HUES64 (cell line): ENCODE data around the gene PTPN22.

Experiments used
- H3K27ac ChIP-seq: 2 replicates; pipeline ENCODE4 v1.7.0; 2013; ENCODE audit warnings: low read depth, low read length, inconsistent platforms
- H3K27me3 ChIP-seq: 2 replicates; pipeline ENCODE4 v1.6.1; 2013; ENCODE audit warnings: mild to moderate bottlenecking, low read length; ENCODE audit not compliant: insufficient read depth
- H3K36me3 ChIP-seq: 2 replicates; pipeline ENCODE4 v1.6.1; 2013; ENCODE audit warnings: mild to moderate bottlenecking, low read length; ENCODE audit not compliant: insufficient read depth
- H3K4me1 ChIP-seq: 2 replicates; pipeline ENCODE4 v1.6.1; 2013; ENCODE audit warnings: mild to moderate bottlenecking, low read length, moderate library complexity; ENCODE audit not compliant: insufficient read depth
- H3K4me3 ChIP-seq: 2 replicates; pipeline ENCODE4 v1.5.1; 2013; ENCODE audit warnings: mild to moderate bottlenecking, low read length, moderate library complexity
- H3K9ac ChIP-seq: 2 replicates; pipeline ENCODE4 v1.6.1; 2013; ENCODE audit warnings: mild to moderate bottlenecking, low read depth, low read length
- H3K9me3 ChIP-seq: 2 replicates; pipeline ENCODE4 v1.6.1; 2013; ENCODE audit warnings: low read depth, low read length; ENCODE audit not compliant: insufficient read depth
- WGBS: fragments of 150-250, 120-280 bp; methylation state at CpG from one replicate; pipeline ENCODE4 v1.1.7; 2013; ENCODE audit warnings: missing lambda C conversion rate; 5-methylcytosine and 5-hydroxymethylcytosine counted together

The PTPN22 gene

DNA sequence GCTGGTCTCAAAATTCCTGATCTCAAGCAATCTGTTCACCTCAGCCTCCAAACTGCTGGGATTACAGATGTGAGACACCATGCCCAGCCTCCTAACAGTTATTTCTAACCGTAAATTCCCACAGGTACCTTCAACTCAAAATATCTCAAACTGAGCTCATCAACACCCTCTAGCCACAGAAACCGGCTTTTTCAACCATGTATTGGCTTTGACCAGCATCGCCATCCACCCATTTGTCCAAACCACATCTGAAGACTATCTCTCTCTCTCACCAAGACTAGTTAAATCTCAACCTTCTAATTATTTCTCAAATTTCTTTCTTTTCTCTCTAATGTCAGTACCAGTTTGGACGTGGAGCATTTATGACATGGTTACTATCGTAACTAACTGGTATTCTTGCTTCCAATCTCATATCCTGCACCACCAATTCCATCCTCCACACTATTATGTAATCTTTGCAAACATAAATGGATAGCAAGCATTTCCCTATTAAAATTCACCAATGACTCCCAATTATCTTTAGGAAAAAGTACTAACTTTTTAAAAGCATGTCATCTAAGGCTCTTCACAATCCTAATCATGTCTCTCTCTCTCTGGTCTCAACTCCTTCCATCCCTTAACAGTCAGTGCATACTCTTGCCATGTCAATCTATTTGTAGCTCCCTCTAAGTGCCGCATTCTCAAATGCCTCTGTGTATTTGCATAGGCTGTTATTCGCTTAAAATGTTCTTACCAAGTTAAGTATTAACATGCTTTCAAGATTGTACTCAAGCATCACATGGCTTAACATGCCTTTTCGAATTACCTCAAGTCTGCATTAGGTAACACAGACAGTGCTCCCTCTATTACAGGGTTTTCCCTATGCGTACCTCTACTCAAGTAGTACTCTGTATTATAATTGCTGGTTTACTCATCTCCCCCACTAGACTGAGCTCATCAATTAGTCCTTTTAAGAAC lies 77.4 kb downstream of the PTPN22 start:
- no peaks in the 10 kb centered on the region for H3K27me3 ChIP-seq
- no peak overlapping the region for H3K4me3 ChIP-seq
- H3K9me3 ChIP-seq: no peaks in the 10 kb centered on the region
- no peak overlapping the region for H3K27ac ChIP-seq
- no peaks in the 10 kb centered on the region for H3K4me1 ChIP-seq
- WGBS: 93% methylated on average over 9 of the region's 9 CpGs
- peaks cover 42% of the 10 kb centered on the region for H3K36me3 ChIP-seq
- no peak overlapping the region for H3K9ac ChIP-seq

DNA sequence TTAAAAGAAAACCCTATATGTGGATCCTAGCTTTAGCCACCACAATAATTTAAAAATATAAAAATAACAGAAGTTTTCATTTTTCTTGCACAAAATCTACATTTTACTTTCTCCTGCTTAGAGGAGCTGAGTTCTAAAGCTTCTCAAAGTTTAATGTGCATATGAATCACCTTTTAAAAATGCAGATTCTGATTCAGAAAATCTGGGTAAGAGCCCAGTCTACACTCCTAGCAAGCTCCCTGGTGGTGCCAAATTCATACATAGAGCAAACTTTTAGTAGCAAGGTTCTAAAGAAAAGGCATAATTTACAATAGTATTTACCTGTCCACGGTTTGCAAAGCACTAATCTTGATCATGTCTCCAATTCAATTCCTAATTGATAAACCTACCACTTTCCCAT lies 78.5 kb downstream of the PTPN22 start:
- Histone ChIP-seq H3K27me3 (no peaks in the 10 kb centered on the region), H3K9me3 (no peaks in the 10 kb centered on the region), H3K27ac (no peak overlapping the region), H3K36me3 (peaks cover 42% of the 10 kb centered on the region), H3K4me1 (no peaks in the 10 kb centered on the region), H3K4me3 (no peak overlapping the region), H3K9ac (no peak overlapping the region)
- 87% methylated on average over 1 of the region's 1 CpG for WGBS

DNA sequence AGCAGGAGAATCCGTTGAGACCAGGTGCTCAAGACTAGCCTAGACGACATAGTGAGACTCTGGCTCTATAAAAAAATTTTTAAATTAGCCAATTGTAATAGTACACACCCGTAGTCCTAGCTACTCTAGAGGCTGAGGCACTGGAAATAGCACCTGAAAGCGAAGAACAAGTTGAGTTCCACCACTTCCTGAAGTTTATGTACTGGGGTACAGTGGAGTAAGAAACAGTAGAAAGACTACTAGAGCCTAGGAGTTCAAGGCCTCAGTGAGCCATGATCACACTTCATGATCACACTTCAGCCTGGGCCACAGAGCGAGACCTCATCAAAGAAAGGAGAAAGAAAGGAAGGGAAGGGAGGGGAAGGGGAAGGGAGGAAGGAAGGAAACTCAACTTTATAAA lies 79.0 kb downstream of the PTPN22 start:
- H3K4me3 ChIP-seq: no peak overlapping the region
- 96% methylated on average over 4 of the region's 5 CpGs for WGBS
- no peak overlapping the region for H3K27ac ChIP-seq
- H3K27me3 ChIP-seq: no peaks in the 10 kb centered on the region
- no peaks in the 10 kb centered on the region for H3K9me3 ChIP-seq
- H3K9ac ChIP-seq: no peak overlapping the region
- peaks cover 37% of the 10 kb centered on the region for H3K36me3 ChIP-seq
- no peaks in the 10 kb centered on the region for H3K4me1 ChIP-seq

DNA sequence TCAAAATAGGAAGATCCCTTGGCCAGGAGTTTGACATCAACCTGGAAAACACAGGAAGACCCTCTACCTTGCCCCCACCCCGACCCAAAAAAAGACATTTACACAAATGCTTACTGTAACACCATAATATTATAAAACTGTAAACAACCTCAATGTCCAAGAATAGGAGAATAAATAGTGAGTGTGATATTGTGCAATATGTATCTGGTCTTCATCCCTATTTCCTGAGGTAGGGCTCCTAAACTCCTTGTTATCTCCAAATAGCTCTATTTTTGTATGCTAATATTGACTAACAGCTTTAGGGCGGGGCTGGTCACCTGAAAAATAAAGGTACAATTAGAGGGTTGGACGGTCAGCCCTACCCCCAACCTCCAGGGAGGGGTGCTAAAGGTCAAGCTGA lies 82.7 kb downstream of the PTPN22 start:
- Histone ChIP-seq H3K36me3 (peaks cover 6% of the 10 kb centered on the region; the same call in 1 of the 2 replicates), H3K27me3 (no peaks in the 10 kb centered on the region), H3K4me3 (no peak overlapping the region), H3K9ac (no peak overlapping the region), H3K4me1 (peaks cover 9% of the 10 kb centered on the region), H3K9me3 (no peaks in the 10 kb centered on the region), H3K27ac (no peak overlapping the region)
- WGBS: 94% methylated on average over 3 of the region's 3 CpGs

DNA sequence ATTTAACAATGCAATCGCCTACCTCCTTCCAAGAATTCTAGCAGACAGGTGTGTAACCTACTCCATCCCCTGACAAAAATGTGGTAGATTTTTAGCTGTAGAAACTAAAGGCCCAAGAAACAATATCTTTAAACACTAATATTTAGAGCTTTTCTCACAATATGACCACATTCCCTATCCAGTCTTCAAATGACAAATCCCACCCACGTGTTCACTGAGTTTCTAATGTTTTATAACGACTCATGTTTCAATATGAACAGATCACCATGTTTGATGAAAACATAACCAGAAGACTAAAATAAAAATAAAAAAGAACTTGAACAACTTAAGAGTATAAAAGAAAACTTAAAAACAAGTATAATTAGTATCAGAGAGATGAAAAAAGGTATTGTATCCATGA lies 83.8 kb downstream of the PTPN22 start:
- H3K36me3 ChIP-seq: no peaks in the 10 kb centered on the region
- no peak overlapping the region for H3K27ac ChIP-seq
- H3K27me3 ChIP-seq: no peaks in the 10 kb centered on the region
- no peaks in the 10 kb centered on the region for H3K9me3 ChIP-seq
- no peak overlapping the region for H3K4me3 ChIP-seq
- no peak overlapping the region for H3K9ac ChIP-seq
- WGBS: 95% methylated on average over 3 of the region's 3 CpGs
- peaks cover 16% of the 10 kb centered on the region for H3K4me1 ChIP-seq

DNA sequence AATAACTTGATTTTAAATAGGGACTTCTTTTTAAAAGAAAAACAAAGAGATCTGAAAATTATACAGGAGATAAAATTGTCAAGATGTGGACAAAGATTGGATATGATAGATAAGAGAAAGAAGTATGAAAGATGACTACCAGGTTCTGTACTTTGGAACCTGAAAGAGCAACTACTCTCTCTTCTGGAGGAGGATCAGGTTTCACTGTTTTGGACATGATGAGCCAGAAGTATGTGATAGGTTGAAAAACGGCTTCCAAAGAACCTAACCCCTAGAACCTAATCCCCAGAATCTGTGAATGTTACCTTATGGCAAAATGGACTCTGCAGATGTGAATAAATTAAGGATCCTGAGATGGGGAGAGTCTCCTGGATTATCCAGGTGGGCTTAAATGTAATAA lies 85.4 kb downstream of the PTPN22 start:
- no CpG with 5 or more reads among the region's 1 CpG for WGBS
- no peak overlapping the region for H3K27ac ChIP-seq
- no peaks in the 10 kb centered on the region for H3K27me3 ChIP-seq
- H3K36me3 ChIP-seq: no peaks in the 10 kb centered on the region
- H3K9ac ChIP-seq: no peak overlapping the region
- peaks cover 29% of the 10 kb centered on the region for H3K4me1 ChIP-seq
- no peaks in the 10 kb centered on the region for H3K9me3 ChIP-seq
- no peak overlapping the region for H3K4me3 ChIP-seq

DNA sequence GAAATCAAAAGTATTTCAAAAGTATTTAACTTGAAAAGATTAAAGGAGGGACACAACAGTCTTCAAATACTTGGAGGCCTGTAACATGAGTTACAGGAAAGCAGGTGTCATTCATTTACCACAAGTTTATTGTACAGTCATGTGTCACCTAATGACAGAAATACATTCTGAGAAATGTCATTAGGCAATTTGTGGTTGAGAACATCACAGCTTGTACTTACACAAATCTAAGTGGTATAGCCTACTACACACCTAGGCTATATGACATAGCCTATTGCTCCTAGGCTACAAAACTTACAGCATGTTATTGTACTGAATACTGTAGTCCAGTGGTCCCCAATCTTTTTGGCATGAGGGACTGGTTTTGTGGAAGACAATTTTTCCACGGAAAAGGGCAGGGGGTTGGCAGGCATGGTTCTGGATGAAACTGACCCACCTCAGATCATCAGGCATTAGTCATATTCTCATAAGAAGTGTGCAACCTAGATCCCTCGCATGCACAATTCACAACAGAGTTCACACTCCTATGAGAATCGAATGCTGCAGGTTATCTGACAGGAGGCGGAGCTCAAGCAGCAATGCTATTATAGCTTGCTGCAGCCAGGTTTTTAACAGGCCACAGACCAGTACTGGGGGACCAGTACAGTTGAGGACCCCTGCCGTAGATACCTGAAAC lies 87.3 kb downstream of the PTPN22 start:
- WGBS: 92% methylated on average over 5 of the region's 5 CpGs
- Histone ChIP-seq H3K4me1 (peaks cover 33% of the 10 kb centered on the region), H3K27ac (no peak overlapping the region), H3K4me3 (no peak overlapping the region), H3K36me3 (no peaks in the 10 kb centered on the region), H3K27me3 (no peaks in the 10 kb centered on the region), H3K9ac (no peak overlapping the region), H3K9me3 (no peaks in the 10 kb centered on the region)

DNA sequence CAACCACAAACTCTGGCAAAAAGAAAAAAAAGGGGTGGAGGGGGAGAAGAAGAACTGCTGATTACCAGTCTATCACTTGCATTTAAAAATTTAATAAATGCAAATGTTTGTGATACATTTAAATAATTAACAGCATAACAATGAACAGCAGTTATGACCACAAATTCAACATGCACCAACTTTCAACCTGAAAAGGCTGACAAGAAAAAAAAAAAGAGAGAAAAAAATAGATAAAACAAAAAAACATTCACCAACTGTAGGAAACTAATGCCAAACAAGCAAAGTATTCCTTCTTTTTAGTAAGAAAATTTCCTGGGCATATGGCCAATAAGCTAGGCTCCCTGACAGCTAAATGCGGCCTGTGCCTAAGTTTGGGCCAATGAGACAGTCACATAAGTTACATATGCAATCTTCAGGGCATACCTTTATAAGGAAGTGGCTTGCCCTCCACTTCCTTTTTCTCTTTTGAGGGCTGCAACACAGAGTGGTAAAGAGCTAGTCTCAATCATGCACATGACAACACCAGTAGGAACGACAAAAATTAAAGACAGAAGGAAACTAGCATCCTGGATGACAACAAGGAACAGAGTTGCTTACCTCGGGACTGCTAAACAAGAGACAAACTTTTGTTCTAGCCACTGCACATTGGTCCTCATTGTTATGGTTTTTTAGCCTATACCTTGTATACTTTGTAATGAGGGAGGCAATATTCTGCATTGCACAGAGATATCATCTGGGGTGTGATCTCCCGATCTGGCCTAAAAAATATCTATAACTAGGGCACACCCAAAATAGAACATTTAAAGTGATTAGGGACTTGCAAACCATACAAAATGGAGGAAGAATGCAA lies 88.0 kb downstream of the PTPN22 start:
- Histone ChIP-seq H3K27me3 (no peaks in the 10 kb centered on the region), H3K4me1 (peaks cover 33% of the 10 kb centered on the region), H3K27ac (no peak overlapping the region), H3K9me3 (no peaks in the 10 kb centered on the region), H3K4me3 (no peak overlapping the region), H3K36me3 (no peaks in the 10 kb centered on the region), H3K9ac (no peak overlapping the region)
- WGBS: 85% methylated on average over 3 of the region's 4 CpGs

DNA sequence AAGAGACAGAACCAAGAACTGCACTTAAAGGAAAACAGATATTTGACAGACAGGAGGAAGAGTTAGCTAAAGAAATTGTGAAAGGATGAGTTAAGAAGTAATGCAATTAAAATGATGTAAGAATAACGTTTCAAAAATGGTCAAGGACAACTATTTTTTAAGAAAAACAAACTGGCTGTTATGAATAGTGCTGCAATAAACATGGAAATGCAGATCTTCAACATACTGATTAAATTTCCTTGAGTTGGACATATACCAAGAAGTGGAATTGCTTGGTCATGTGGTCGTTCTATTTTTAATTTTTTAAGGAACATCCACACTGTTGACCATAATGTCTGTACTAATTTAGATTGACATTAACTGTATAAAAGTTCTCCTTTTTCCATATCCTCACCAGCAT lies 89.1 kb downstream of the PTPN22 start:
- H3K36me3 ChIP-seq: peaks cover 2% of the 10 kb centered on the region
- H3K27ac ChIP-seq: no peak overlapping the region
- 84% methylated on average over 1 of the region's 2 CpGs for WGBS

DNA sequence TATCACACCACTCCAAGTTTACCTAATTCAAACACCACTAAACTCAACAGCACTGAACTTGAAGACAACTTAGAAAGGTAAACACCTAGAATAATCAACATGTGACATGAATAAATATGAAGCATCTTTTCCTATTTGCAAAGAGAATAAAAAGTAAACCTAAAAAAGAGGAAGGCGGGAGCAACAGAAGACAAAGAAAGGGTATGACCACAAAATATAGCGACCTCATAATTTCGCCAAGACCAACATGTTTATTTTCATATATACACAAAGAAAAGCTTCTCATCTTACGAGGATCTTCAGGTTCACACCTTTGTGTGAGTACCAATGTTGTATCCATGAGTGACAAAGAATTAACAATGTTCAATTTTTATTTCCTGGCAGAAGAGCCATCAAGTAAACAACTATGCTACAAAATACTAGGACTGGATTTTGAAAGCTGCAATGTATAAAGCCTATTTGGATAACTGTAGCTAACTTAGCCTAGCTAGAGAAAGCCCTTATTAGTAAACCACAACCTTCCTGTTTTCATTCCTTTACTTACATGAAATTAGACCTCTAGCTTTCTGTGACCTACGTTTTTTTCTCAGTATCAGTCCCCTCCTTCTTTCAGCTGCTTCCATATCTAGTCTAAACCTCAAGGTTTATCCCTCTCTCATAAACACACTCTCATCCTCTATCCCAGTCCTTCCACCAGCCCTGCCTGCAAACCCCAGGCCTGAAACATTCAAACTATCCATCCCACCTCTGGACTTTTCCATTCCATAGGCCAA lies 91.0 kb downstream of the PTPN22 start:
- Histone ChIP-seq H3K27me3 (no peaks in the 10 kb centered on the region), H3K9me3 (no peaks in the 10 kb centered on the region), H3K4me1 (peaks cover 28% of the 10 kb centered on the region), H3K4me3 (no peak overlapping the region), H3K36me3 (peaks cover 20% of the 10 kb centered on the region), H3K27ac (no peak overlapping the region), H3K9ac (no peak overlapping the region)
- WGBS: 85% methylated on average over 5 of the region's 5 CpGs

More for the DNA sequence above, 89.1 kb downstream of the PTPN22 start:
- Histone ChIP-seq H3K9ac (no peak overlapping the region), H3K9me3 (no peaks in the 10 kb centered on the region), H3K27me3 (no peaks in the 10 kb centered on the region), H3K4me3 (no peak overlapping the region), H3K4me1 (peaks cover 33% of the 10 kb centered on the region)
